IPS DF 6.9 (cell line): ENCODE data around the gene TFF3.

Source experiments
- DNase-seq: peaks from one replicate; pipeline ENCODE4 v3.0.0-alpha.2; 2013; ENCODE audit warnings: low read depth, low spot score
- H3K27ac ChIP-seq: one replicate; pipeline ENCODE4 v1.5.1; 2013; ENCODE audit warnings: low read length, control low read depth
- H3K27me3 ChIP-seq: 2 replicates; pipeline ENCODE4 v1.6.1; 2013; ENCODE audit warnings: mild to moderate bottlenecking, low read length; ENCODE audit not compliant: control insufficient read depth, insufficient read depth
- H3K36me3 ChIP-seq: 2 replicates; pipeline ENCODE4 v1.6.1; 2013; ENCODE audit warnings: low read length; ENCODE audit not compliant: control insufficient read depth, insufficient read depth
- H3K4me1 ChIP-seq: 2 replicates; pipeline ENCODE4 v1.6.1; 2013; ENCODE audit warnings: low read length; ENCODE audit not compliant: control insufficient read depth, insufficient read depth
- H3K4me3 ChIP-seq: 2 replicates; pipeline ENCODE4 v1.5.1; 2013; ENCODE audit warnings: mild to moderate bottlenecking, low read length
- H3K9me3 ChIP-seq: 2 replicates; pipeline ENCODE4 v1.6.1; 2013; ENCODE audit warnings: low read length, inconsistent platforms; ENCODE audit not compliant: control insufficient read depth, insufficient read depth
- WGBS: extraction: QIAGEN DNeasy Blood & Tissue Kit; methylation state at CpG from one replicate; pipeline ENCODE4 v1.1.7; 2013; ENCODE audit warnings: mixed read lengths, missing lambda C conversion rate; ENCODE audit not compliant: insufficient read length, insufficient coverage; 5-methylcytosine and 5-hydroxymethylcytosine counted together

Gene TFF3

DNA sequence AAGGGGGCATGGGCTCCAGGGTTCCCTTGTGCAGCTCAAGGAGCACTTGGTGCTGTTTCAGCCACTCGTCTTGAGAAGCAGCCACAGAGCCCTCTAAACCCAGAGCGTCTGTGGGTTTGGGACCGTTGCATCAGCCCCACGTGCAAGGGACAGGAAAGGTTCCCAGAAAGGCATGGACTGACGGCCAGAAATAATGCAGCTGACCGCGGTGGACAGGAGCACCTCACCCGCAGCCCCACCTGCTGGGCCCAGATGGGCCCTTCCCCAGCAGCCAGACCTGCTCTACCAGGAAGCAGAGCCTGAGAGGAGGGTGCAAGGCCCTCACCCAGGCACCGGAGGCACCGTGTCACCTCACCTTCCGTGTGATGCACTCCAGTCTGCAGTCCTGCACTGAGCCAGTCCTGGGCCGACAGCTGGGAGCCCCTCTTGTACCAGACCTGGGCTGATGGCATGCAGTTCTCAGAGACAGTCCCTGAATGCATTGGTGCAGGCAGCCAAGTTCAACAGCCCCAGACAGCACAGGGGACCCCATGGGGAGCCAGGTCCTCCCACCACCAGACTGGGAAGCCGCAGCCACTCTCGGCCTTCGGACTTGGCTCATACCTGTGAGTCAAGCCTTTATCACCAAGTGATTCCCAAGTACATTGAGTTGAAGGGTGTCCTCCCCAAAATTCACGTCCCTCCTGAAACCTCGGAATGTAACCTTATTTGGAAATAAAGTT, 4.8 kb upstream of the TFF3 start:
- Histone ChIP-seq H3K36me3 (no peaks in the 10 kb centered on the region), H3K27me3 (no peaks in the 10 kb centered on the region), H3K4me3 (no peak overlapping the region), H3K4me1 (peaks cover 8% of the 10 kb centered on the region), H3K9me3 (no peaks in the 10 kb centered on the region), H3K27ac (no peak overlapping the region)
- no peak for DNase-seq
- WGBS, result no CpG with 5 or more reads among the region's 17 CpGs

DNA sequence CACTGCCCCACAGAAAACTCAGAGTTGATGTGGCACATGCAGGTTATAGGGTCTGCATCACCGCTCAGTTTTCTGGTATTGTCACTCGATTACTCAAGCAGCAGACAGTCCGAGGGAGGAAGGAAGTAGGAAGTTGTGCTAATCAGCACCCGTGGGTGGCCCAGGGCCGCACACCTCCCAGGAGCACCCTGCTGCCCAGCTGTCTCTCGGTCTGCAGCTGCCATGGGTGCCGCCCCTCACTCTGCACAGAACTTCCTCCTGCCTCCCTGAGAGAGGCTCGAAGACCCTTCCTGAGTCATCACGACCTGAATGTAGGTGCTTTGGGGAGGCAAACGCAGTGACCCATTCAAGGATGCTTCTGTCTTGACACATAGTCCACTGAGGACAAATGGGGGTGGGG, 4.2 kb upstream of the TFF3 start:
- no peaks in the 10 kb centered on the region for H3K27me3 ChIP-seq
- no peaks in the 10 kb centered on the region for H3K9me3 ChIP-seq
- H3K4me1 ChIP-seq, result peaks cover 8% of the 10 kb centered on the region
- DNase-seq, result no peak
- no CpG with 5 or more reads among the region's 10 CpGs for WGBS
- no peak overlapping the region for H3K4me3 ChIP-seq
- no peaks in the 10 kb centered on the region for H3K36me3 ChIP-seq
- H3K27ac ChIP-seq, result no peak overlapping the region

DNA sequence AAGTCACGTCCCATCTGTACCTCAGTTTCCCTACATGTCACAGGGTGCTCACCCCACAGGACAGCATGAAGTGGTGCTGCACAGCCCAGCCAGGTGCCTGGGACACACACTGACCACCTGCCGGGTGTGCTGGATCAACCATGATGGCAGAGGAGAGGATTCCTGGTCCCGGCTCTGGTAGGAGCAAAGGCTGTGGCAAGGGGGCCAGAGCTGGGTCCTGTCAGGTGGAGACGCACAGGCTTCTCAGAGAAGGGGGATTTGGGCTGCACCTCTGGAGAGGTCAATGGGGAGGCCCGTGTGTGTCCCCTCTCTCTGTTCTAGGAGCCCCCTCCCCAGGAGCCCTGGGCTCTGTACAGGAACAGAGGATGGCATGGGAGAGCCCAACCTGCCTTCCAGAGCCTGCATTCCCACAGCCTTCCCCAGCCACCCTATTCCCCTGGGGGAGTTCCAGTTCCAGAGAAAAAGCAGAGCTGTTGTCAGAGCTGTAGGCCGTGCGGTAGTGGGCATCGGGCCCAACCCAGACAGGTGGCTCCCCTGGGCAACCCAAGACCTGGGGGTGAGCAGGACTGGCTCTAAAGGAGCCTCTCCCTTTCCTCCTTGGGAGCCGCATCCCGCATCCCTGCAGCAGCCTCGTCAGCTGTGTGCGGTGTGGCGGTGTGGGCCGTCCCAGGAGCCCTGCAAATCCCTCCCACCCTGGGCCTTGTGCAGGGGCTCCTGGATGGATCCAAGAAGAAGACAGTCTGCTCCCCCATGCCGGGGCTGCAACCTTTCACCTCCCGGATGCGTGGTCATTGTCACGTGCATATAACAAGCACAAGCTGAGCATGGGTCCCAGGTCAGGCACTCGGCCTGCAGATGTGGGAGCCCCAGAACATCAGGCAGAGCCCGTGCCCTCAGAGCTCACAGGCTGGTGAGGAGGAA, 2.9 kb upstream of the TFF3 start:
- no CpG with 5 or more reads among the region's 20 CpGs for WGBS
- Histone ChIP-seq H3K4me3 (no peak overlapping the region), H3K36me3 (no peaks in the 10 kb centered on the region), H3K27ac (no peak overlapping the region), H3K9me3 (no peaks in the 10 kb centered on the region), H3K27me3 (no peaks in the 10 kb centered on the region), H3K4me1 (peaks cover 11% of the 10 kb centered on the region)
- DNase-seq, result no peak

DNA sequence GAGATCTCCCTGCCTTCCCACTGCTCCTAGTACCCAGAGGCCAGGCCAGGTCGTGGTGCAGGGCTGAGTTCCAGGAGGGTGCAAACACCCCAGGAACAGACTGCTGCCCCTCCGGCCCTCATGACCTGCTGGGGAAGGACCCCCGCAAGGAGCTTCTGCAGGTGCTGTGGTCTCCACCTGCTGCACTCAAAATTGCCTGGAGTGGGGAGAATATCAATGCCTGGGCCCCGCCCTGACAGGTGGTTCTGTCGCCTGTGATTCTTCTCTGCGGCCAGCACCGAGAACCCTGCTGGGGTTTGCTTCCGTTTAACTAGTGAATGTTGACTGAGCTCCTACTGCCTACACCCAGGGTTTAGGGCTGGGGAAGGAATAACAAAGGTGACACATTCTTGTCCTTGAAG, 2.1 kb upstream of the TFF3 start:
- no peaks in the 10 kb centered on the region for H3K27me3 ChIP-seq
- peaks cover 14% of the 10 kb centered on the region for H3K4me1 ChIP-seq
- H3K36me3 ChIP-seq, result no peaks in the 10 kb centered on the region
- no peak overlapping the region for H3K27ac ChIP-seq
- no CpG with 5 or more reads among the region's 8 CpGs for WGBS
- no peak overlapping the region for H3K4me3 ChIP-seq
- H3K9me3 ChIP-seq, result no peaks in the 10 kb centered on the region
- DNase-seq, result no peak

DNA sequence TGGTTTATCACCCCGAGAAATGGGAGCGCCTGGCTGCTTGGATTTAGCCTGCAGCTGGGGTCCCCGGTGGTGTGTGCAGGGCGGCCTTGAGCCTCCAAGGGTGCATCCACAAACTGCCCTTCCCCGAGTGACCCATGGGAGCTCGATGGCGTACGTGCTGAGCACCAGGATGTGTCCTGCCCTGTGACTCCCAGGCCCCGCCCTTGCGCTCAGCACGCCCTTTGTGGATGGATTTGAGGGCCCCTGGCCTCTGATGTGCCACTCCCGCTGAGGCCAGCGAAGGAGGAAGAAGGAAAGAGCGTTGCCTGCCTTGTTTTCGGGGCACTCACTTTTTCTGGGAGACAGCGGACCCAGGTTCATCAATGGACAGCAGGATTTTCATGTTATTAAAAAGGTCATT, 1.7 kb upstream of the TFF3 start:
- Histone ChIP-seq H3K9me3 (no peaks in the 10 kb centered on the region), H3K4me1 (peaks cover 14% of the 10 kb centered on the region), H3K36me3 (no peaks in the 10 kb centered on the region), H3K27me3 (no peaks in the 10 kb centered on the region), H3K4me3 (no peak overlapping the region), H3K27ac (no peak overlapping the region)
- no CpG with 5 or more reads among the region's 16 CpGs for WGBS
- DNase-seq, result no peak

DNA sequence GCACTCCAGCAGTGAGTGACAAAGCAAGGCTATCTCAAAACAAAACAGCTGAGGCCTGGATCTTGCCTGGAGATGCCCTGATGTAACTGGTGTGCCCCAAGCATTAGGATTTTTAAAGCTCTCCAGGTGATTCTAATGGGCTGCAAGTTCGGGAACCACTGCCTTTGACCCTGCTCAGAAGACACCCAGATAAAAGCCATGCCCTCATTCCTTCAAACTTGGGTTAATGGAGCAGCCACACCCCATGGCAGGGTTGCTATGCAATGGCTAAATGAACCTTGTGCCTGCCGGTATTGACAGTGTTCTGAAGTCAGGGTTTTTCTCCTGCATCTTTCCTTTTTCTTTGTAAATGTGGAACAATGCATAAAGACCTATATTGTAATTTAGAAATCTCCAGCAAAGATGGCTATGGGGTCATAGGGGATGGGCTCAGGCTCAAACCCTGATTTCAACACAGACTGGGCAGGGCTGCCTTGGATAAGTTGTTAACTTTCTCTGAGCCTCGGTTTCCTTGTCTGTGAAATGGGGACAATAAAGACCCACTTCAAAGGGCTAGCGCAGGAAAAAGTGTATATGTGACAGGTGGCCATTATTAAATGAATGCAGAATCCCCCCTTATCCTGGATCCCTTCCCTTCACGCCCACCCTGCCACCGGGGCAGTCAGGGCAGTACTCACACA, 453 bp downstream of the TFF3 start:
- Histone ChIP-seq H3K36me3 (no peaks in the 10 kb centered on the region), H3K27me3 (no peaks in the 10 kb centered on the region), H3K27ac (no peak overlapping the region), H3K4me1 (peaks cover 14% of the 10 kb centered on the region), H3K9me3 (no peaks in the 10 kb centered on the region), H3K4me3 (no peak overlapping the region)
- DNase-seq, result no peak
- no CpG with 5 or more reads among the region's 6 CpGs for WGBS

DNA sequence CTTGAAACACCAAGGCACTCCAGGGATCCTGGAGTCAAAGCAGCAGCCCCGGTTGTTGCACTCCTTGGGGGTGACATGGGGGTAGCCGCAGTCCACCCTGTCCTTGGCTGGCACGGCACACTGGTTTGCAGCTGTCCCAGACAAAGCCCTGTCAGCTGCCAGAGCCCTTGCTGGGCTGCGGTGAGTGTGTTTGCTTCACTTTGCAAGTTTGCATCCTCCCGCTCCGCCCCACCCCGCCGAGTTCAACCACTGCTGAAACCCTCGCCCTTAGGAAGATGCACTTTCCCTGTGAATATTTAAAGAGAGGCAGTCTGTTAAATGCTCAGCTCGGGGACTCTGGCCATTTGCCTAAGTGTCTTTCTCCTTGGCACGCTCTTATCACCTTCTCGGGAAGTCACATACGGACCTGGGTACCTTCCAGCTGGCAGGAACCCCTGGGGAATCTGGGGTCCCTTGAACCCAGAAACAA, 1.7 kb downstream of the TFF3 start:
- H3K4me1 ChIP-seq, result peaks cover 14% of the 10 kb centered on the region
- H3K4me3 ChIP-seq, result no peak overlapping the region
- DNase-seq, result no peak
- H3K27me3 ChIP-seq, result no peaks in the 10 kb centered on the region
- H3K9me3 ChIP-seq, result no peaks in the 10 kb centered on the region
- no peaks in the 10 kb centered on the region for H3K36me3 ChIP-seq
- WGBS, result no CpG with 5 or more reads among the region's 13 CpGs
- no peak overlapping the region for H3K27ac ChIP-seq

DNA sequence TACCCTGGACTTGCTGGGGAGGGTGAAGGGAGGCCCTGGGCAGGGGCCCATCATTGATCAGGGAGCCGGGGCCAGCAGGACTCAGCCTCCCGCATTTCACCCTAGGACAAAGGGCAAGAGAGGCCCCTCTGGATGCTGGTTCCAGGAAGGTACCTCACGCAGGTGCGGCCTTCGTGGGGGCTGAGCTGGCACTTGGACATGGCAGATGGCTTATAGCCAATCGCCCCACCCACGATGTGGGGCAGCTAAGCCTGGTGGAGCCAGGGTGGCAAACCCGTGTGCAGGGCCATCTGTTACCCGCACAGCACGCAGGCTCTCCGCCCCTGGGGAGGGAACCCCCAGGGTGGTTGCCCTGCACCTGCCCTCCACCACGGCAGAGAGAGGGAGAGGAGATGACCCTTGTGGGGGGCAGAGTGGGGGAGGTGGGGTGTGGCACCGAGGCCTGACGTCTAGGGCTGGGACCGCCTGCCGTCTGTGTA, 2.5 kb downstream of the TFF3 start:
- no peaks in the 10 kb centered on the region for H3K36me3 ChIP-seq
- H3K27me3 ChIP-seq, result no peaks in the 10 kb centered on the region
- no peak overlapping the region for H3K4me3 ChIP-seq
- H3K27ac ChIP-seq, result no peak overlapping the region
- no peak for DNase-seq
- H3K4me1 ChIP-seq, result peaks cover 11% of the 10 kb centered on the region
- WGBS, result no CpG with 5 or more reads among the region's 16 CpGs
- no peaks in the 10 kb centered on the region for H3K9me3 ChIP-seq

DNA sequence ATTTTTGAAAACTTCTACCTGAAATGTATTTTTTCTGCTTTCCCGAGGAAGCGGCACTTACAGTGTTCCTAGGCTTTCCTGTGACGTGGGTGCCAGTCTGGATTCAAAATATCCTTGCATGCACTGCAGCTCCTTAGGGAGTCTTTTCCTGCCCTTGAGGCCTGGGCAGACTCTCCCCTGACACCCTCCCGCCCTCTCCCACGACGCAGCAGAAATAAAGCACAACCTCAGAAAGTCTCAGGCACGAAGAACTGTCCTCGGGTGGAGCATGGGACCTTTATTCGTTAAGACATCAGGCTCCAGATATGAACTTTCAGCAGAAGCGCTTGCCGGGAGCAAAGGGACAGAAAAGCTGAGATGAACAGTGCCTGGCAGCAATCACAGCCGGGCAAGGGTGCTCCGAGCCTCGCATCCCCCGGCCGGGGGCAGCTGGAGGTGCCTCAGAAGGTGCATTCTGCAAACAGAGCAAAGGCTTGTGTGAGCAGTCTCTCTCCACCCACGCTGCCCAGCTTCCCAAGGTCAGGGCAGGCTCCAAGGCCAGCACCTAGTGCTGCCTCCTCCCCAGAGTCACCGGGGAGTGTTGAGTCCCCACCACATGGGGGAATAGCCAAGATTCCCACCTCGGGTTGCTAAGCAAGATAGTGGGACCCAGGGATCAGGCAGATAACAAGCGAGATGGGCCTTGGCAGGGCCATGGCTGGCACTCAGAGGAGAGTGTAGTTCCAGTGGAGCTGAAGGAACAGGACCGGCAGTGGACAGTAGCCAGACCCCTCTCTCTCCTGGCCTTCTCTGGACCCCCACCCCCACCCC, 3.2 kb downstream of the TFF3 start:
- Histone ChIP-seq H3K36me3 (no peaks in the 10 kb centered on the region), H3K27ac (no peak overlapping the region), H3K4me3 (no peak overlapping the region), H3K4me1 (peaks cover 9% of the 10 kb centered on the region), H3K27me3 (no peaks in the 10 kb centered on the region), H3K9me3 (no peaks in the 10 kb centered on the region)
- no CpG with 5 or more reads among the region's 21 CpGs for WGBS
- no peak for DNase-seq

DNA sequence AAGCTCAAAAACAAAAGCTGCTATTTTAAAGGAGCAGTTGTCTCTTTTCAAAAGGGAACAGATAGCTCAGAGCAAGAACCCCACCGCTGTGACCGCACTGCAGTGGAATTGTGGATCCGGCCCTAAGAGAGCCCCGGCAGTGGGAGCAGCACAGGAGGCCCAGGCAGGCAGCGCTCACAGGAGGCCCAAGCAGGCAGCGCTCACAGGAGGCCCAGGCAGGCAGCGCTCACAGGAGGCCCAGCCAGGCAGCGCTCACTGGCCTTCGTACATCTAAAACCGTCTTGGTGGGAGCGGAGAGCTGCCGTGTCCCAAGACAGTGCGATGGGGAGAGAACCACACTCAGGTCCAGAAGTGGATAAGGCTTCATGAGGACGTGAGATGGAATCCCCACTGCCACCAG, 4.0 kb downstream of the TFF3 start:
- H3K4me1 ChIP-seq, result peaks cover 6% of the 10 kb centered on the region
- H3K27ac ChIP-seq, result no peak overlapping the region
- H3K4me3 ChIP-seq, result no peak overlapping the region
- no CpG with 5 or more reads among the region's 14 CpGs for WGBS
- H3K27me3 ChIP-seq, result no peaks in the 10 kb centered on the region
- no peaks in the 10 kb centered on the region for H3K9me3 ChIP-seq
- DNase-seq, result no peak
- no peaks in the 10 kb centered on the region for H3K36me3 ChIP-seq
